Activated T-helper 2 cell treated with anti-CD3 and anti-CD28 coated beads, Interferon-gamma antibody, Interleukin-2, Interleukin-4, amounts not matched to agents 10 μg/mL and 5 μg/mL and 100 μg/mL, durations not matched to agents 14 hours and 24 hours and 36 hours (primary cell): Measurements from ENCODE around the gene PPP1R37. TPM values are rescaled to one million over a fixed set of nuclear protein-coding genes. Genes with fewer than 3 reads are reported as not detected.

ENCODE experiments used
- DNase-seq: peaks from one replicate; pipeline ENCODE4 v3.0.0; 2021; ENCODE audit warnings: low spot score
- H3K27ac Mint-ChIP-seq: one replicate; pipeline ENCODE4 v1.8.0; 2021; ENCODE audit warnings: mixed read lengths
- H3K27me3 Mint-ChIP-seq: one replicate; pipeline ENCODE4 v1.8.0; 2021; ENCODE audit warnings: low read depth, mixed read lengths
- H3K36me3 Mint-ChIP-seq: one replicate; pipeline ENCODE4 v1.8.0; 2021; ENCODE audit warnings: low read depth, mixed read lengths
- H3K4me1 Mint-ChIP-seq: one replicate; pipeline ENCODE4 v1.8.0; 2021; ENCODE audit warnings: low read depth, mixed read lengths
- H3K4me3 Mint-ChIP-seq: one replicate; pipeline ENCODE4 v1.8.0; 2021; ENCODE audit warnings: low read depth, mild to moderate bottlenecking, moderate library complexity, mixed read lengths
- H3K9me3 Mint-ChIP-seq: one replicate; pipeline ENCODE4 v1.8.0; 2021; ENCODE audit warnings: mixed read lengths
- intact Hi-C: fragments of 100-400 bp; cut with micrococcal nuclease; formaldehyde crosslinking; loops from one replicate; pipeline ENCODE4 v1.15.1; 2023
- total RNA-seq: library from RNA; stranded (reverse); gene quantifications from 2 replicates; pipeline ENCODE4 v1.2.3, GENCODE V29; 2022

Gene PPP1R37
- total RNA-seq, 1 donor from 2014 or later = 15.7 TPM

DNA sequence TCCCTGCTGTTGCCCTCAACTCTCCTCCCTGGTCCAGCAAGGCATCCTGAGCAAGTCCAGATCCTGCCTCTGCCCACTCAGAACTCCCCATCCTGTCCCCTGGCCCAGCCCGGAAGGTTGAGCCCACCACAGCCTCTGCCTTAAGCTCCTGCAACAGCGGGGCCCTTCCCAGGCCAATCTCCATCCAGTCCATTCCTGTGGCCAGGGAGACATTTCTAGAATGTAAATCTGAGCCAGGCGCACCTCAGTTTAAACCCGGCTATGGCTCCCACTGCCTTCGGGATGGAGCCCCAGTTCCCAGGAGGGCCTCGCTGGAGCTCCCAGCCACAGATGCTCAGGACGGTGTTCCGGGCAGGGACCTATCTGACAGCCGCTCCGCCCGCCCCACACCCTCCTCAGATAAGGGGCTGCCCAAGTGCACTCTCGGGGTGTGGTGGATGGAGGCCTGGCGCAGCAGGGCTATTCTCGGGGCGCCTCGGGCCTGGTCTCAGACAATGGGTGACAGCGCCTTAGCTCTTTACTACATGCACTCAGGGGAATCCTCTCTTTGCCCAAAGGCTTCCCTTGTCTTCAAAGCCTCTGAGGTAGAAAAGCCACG is 79.7 kb downstream of the PPP1R37 start:
- no peaks in the 10 kb centered on the region for H3K36me3 Mint-ChIP-seq
- H3K27me3 Mint-ChIP-seq = no peaks in the 10 kb centered on the region
- H3K9me3 Mint-ChIP-seq = no peaks in the 10 kb centered on the region
- peak overlapping the region; percentile 72 for H3K27ac Mint-ChIP-seq
- peaks cover 30% of the 10 kb centered on the region for H3K4me1 Mint-ChIP-seq
- H3K4me3 Mint-ChIP-seq = peak overlapping the region; percentile 17
- intact Hi-C loops = loop anchor here (10.0 kb wide), 1 partner anchor 168 kb away; the partner anchor contains the start of gene RELB
- no peak for DNase-seq

- Mint-ChIP-seq H3K27me3 (no peaks in the 10 kb centered on the region), H3K9me3 (no peaks in the 10 kb centered on the region), H3K4me1 (peaks cover 30% of the 10 kb centered on the region), H3K36me3 (peaks cover 3% of the 10 kb centered on the region), H3K4me3 (no peak overlapping the region), H3K27ac (no peak overlapping the region)
- intact Hi-C loops = loop anchor here (10.0 kb wide), 1 partner anchor 169 kb away; the partner anchor contains the start of gene RELB
- no peak for DNase-seq
Observed at GRCh38 chr19:45173816-45174215, 80.8 kb downstream of the PPP1R37 start.

GRCh38 chr19:45175515-45176345 is 82.8 kb downstream of the PPP1R37 start:
- peaks cover 28% of the 10 kb centered on the region for H3K4me1 Mint-ChIP-seq
- H3K36me3 Mint-ChIP-seq = peaks cover 3% of the 10 kb centered on the region
- no peaks in the 10 kb centered on the region for H3K9me3 Mint-ChIP-seq
- DNase-seq = no peak
- H3K4me3 Mint-ChIP-seq = peak overlapping the region; percentile 23
- peak overlapping the region; percentile 1 for H3K27ac Mint-ChIP-seq
- intact Hi-C loops = loop anchor here (5.0 to 10.0 kb wide), 2 partner anchors 98 to 171 kb away; partner anchors contain the start of genes GEMIN7, RELB and ZNF296
- H3K27me3 Mint-ChIP-seq = no peaks in the 10 kb centered on the region

DNA sequence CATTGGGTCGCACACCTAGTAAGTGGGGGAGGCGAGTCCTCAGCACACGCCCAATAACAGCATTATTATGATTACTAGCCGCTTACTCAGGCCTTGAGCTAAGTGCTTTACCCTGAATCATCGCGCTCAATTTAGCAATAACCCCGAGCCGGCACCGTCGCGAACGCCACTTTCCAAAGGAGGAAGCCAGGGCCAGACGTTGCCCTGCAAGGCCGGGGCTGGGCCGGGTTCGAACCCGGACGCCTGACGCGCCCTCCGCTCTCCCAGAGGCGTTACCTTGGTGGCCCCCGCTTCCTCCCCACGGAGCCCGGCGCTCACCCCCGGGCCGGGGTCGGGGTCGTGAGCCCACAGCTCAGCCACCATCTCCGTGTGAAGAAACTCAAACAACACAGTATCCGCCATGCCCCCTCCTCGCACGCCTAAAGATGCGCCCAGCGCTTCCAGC is 84.9 kb downstream of the PPP1R37 start, which contains the start of gene TRAPPC6A:
Gene TRAPPC6A (minus strand): TSS at position 421 of the 445 bp plus-strand sequence. CDS start 19 bp downstream, at position 402.
- Mint-ChIP-seq H3K9me3 (no peaks in the 10 kb centered on the region), H3K36me3 (peaks cover 17% of the 10 kb centered on the region), H3K27ac (peak within 1 kb of the TSS; percentile 90), H3K4me1 (peaks cover 20% of the 10 kb centered on the region), H3K27me3 (no peaks in the 10 kb centered on the region), H3K4me3 (peak within 1 kb of the TSS; percentile 86)
- intact Hi-C loops = loop anchor here (1.0 to 10.0 kb wide), 5 partner anchors 14 to 431 kb away; partner anchors contain the start of genes GEMIN7, PPP1R37, RELB and ZNF296
- no peak for DNase-seq

GRCh38 chr19:45178262-45179071 is 85.5 kb downstream of the PPP1R37 start, which contains the start of gene BLOC1S3:
Gene BLOC1S3 (plus strand): TSS chr19:45178784. CDS start chr19:45179297, 513 bp downstream.
- intact Hi-C loops = loop anchor here (1.0 to 10.0 kb wide), 5 partner anchors 14 to 432 kb away; partner anchors contain the start of genes GEMIN7, PPP1R37, RELB and ZNF296
- Mint-ChIP-seq H3K36me3 (peaks cover 18% of the 10 kb centered on the region), H3K27me3 (no peaks in the 10 kb centered on the region), H3K4me3 (peak within 1 kb of the TSS; percentile 86), H3K9me3 (no peaks in the 10 kb centered on the region), H3K4me1 (peaks cover 17% of the 10 kb centered on the region), H3K27ac (peak within 1 kb of the TSS; percentile 90)
- peak; percentile 100 for DNase-seq

DNA sequence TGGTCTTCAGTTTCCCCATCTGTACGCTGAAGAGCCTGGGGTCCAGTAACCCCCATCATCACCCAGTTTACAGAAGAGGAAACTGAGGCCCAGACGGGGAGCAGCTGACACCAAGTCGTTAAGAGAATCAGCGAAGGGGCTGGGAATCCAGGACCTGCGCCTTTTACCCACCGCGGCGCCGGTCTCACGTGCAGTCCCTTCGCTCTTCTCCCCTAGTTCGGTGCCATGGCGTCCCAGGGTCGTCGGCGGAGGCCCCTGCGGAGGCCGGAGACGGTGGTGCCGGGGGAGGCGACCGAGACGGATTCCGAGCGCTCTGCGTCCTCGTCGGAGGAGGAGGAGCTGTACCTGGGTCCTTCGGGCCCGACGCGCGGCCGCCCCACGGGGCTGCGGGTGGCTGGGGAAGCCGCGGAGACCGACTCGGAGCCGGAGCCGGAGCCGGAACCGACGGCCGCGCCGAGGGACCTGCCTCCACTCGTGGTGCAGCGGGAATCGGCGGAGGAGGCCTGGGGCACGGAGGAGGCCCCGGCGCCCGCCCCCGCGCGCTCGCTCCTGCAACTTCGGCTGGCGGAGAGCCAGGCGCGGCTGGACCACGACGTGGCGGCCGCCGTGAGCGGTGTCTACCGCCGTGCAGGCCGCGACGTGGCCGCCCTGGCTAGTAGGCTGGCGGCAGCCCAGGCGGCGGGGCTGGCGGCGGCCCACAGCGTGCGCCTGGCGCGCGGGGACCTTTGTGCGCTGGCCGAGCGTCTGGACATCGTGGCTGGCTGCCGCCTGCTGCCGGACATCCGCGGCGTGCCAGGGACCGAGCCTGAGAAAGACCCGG is 86.3 kb downstream of the PPP1R37 start:
- Mint-ChIP-seq H3K9me3 (no peaks in the 10 kb centered on the region), H3K27ac (peak overlapping the region; percentile 90), H3K36me3 (peaks cover 18% of the 10 kb centered on the region), H3K27me3 (no peaks in the 10 kb centered on the region), H3K4me1 (peaks cover 14% of the 10 kb centered on the region), H3K4me3 (peak overlapping the region; percentile 86)
- intact Hi-C loops = loop anchor here (2.0 to 10.0 kb wide), 4 partner anchors 86 to 432 kb away; partner anchors contain the start of genes GEMIN7, PPP1R37, RELB and ZNF296
- peak; percentile 44 for DNase-seq

DNA sequence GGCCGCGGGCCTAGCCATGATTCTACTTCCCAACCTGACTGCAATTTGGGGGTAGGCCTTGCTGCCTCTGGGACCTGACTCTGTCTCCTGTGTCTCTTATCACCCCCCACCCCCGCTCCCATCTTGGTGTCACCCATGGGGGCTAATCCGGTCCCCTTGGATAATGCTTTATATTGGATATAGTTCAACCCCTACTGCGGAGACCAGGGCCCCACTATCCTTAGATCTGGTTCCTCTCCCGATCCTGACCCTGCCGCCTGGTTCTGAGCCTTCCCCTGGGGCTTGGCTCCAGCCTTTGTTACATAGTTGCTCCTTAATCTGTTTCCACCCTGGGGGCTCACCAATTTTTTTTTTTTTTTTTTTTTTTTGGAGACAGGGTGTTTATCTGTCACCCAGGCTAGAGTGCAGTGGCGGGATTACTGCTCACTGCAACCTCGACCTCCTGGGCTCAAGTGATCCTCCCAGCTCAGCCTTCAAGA is 87.0 kb downstream of the PPP1R37 start:
- no peaks in the 10 kb centered on the region for H3K9me3 Mint-ChIP-seq

GRCh38 chr19:45180936-45181335 is 88.0 kb downstream of the PPP1R37 start:
- Mint-ChIP-seq H3K4me3 (peak overlapping the region; percentile 77), H3K36me3 (peaks cover 18% of the 10 kb centered on the region), H3K27ac (no peak overlapping the region), H3K4me1 (peaks cover 12% of the 10 kb centered on the region), H3K27me3 (no peaks in the 10 kb centered on the region), H3K9me3 (no peaks in the 10 kb centered on the region)
- intact Hi-C loops = no loop called here
- DNase-seq = no peak

More for the DNA sequence above, 87.0 kb downstream of the PPP1R37 start:
- Mint-ChIP-seq H3K36me3 (peaks cover 18% of the 10 kb centered on the region), H3K27me3 (no peaks in the 10 kb centered on the region), H3K4me3 (peak overlapping the region; percentile 71), H3K27ac (no peak overlapping the region), H3K4me1 (peaks cover 14% of the 10 kb centered on the region)
- intact Hi-C loops = loop anchor here (2.0 to 10.0 kb wide), 4 partner anchors 87 to 433 kb away; partner anchors contain the start of genes GEMIN7, PPP1R37, RELB and ZNF296
- DNase-seq = no peak

GRCh38 chr19:45182758-45183157 is 89.8 kb downstream of the PPP1R37 start:
- Mint-ChIP-seq H3K4me3 (no peak overlapping the region), H3K27me3 (no peaks in the 10 kb centered on the region), H3K27ac (no peak overlapping the region), H3K36me3 (peaks cover 18% of the 10 kb centered on the region), H3K4me1 (peaks cover 11% of the 10 kb centered on the region), H3K9me3 (no peaks in the 10 kb centered on the region)
- intact Hi-C loops = no loop called here
- DNase-seq = no peak

DNA sequence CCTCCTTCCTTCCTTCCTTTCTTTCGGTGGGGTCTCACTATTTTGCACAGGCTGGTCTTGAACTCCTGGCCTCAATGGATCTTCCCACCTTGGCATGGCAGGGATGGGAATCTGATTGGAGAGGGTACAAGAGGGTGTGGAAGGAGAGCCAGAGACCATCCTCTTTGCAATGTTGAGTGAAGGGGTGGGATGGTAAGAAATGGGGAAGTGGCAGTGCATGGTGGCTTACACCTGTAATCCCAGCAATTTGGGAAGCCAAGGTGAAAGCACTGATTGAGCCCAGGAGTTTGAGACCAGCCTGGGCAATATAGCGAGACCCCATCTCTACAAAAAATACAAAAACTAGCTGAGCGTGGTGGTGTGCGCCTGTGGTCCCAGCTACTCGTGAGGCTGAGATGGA is 91.1 kb downstream of the PPP1R37 start:
- peaks cover 11% of the 10 kb centered on the region for H3K4me1 Mint-ChIP-seq
- peaks cover 15% of the 10 kb centered on the region for H3K36me3 Mint-ChIP-seq
- no peak for DNase-seq
- intact Hi-C loops = no loop called here
- H3K27ac Mint-ChIP-seq = no peak overlapping the region
- no peaks in the 10 kb centered on the region for H3K27me3 Mint-ChIP-seq
- H3K9me3 Mint-ChIP-seq = no peaks in the 10 kb centered on the region
- no peak overlapping the region for H3K4me3 Mint-ChIP-seq
